T-helper 22 cell (primary cell): ENCODE measurements around the gene TRIB2.

Experiments
- DNase-seq: peaks from one replicate; pipeline ENCODE4 v3.0.0-alpha.2; 2020; ENCODE audit warnings: low read depth

The TRIB2 gene

GRCh38 chr2:12778811-12779579 is 62.3 kb downstream of the TRIB2 start:
- DNase-seq: no peak

- no peak for DNase-seq
Observed at GRCh38 chr2:12781329-12781728, 64.6 kb downstream of the TRIB2 start.

GRCh38 chr2:12787891-12788801 is 71.4 kb downstream of the TRIB2 start:
- DNase-seq: no peak

DNA sequence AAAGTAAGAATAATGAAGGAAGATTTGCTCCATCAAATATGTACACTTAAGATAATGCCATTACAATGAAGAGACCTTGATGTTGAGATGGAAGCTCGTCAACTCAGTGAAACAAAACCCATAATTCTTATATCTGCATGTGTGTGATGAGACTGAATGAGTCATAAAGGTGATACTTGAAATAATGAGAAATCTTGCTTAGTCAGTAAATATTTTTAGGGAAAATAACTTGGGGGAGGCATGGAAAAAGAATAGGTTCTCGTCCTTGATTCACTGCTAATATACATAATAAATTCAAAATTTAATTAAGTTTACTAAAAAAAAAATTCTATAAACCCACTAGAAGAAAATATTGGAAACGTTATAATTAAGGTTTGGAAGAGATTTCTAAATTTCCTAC is 75.2 kb downstream of the TRIB2 start:
- no peak for DNase-seq
